Trophoblast cell (in vitro differentiated cells and primary cell): ENCODE measurements around the gene SLC6A2.

Source experiments
- DNase-seq, 2 donors: peaks; one replicate each; pipeline ENCODE4 v3.0.0-alpha.2; 2016
- H2AFZ ChIP-seq: 2 replicates; pipeline ENCODE4 v1.6.1; 2013; ENCODE audit warnings: low read length, moderate library complexity, mild to moderate bottlenecking; ENCODE audit not compliant: insufficient read depth, poor library complexity
- H2AK5ac ChIP-seq: 2 replicates; pipeline ENCODE4 v1.6.1; 2013; ENCODE audit warnings: mild to moderate bottlenecking, low read length
- H2BK120ac ChIP-seq: 2 replicates; pipeline ENCODE4 v1.6.1; 2013; ENCODE audit warnings: low read length, mild to moderate bottlenecking, moderate library complexity; ENCODE audit not compliant: insufficient read depth, poor library complexity
- H2BK12ac ChIP-seq: 2 replicates; pipeline ENCODE4 v1.6.1; 2013; ENCODE audit warnings: mild to moderate bottlenecking, low read length, moderate library complexity
- H2BK5ac ChIP-seq: 2 replicates; pipeline ENCODE4 v1.6.1; 2013; ENCODE audit warnings: low read length, low read depth, moderate library complexity, mild to moderate bottlenecking; ENCODE audit not compliant: poor library complexity
- H3K14ac ChIP-seq: 2 replicates; pipeline ENCODE4 v1.6.1; 2013; ENCODE audit warnings: mild to moderate bottlenecking, low read length
- H3K18ac ChIP-seq: 2 replicates; pipeline ENCODE4 v1.6.1; 2013; ENCODE audit warnings: mild to moderate bottlenecking, low read length
- H3K23ac ChIP-seq: 2 replicates; pipeline ENCODE4 v1.6.1; 2013; ENCODE audit warnings: low read length
- H3K27ac ChIP-seq: 2 replicates; pipeline ENCODE4 v1.5.1; 2013; ENCODE audit warnings: low read depth, mild to moderate bottlenecking, inconsistent platforms, low read length, moderate library complexity
- H3K27me3 ChIP-seq: 2 replicates; pipeline ENCODE4 v1.6.1; 2013; ENCODE audit warnings: inconsistent platforms, mild to moderate bottlenecking, low read length, moderate library complexity; ENCODE audit not compliant: insufficient read depth
- H3K36me3 ChIP-seq, 2 experiments: 1 replicate in 1 of 2; 2 replicates in 1 of 2; pipeline ENCODE4 v1.6.1; 2013; ENCODE audit warnings: low read length in 2 of 2, mild to moderate bottlenecking in 2 of 2, moderate library complexity in 1 of 2; ENCODE audit not compliant: insufficient read depth in 2 of 2, control insufficient read depth in 1 of 2
- H3K4ac ChIP-seq: 2 replicates; pipeline ENCODE4 v1.6.1; 2013; ENCODE audit warnings: low read depth, mild to moderate bottlenecking, low read length, moderate library complexity
- H3K4me1 ChIP-seq, 2 experiments: 1 replicate in 1 of 2; 2 replicates in 1 of 2; pipeline ENCODE4 v1.6.1; 2013; ENCODE audit warnings: low read length in 2 of 2, mild to moderate bottlenecking in 2 of 2, moderate library complexity in 1 of 2; ENCODE audit not compliant: insufficient read depth in 2 of 2, control insufficient read depth in 1 of 2
- H3K4me2 ChIP-seq: 2 replicates; pipeline ENCODE4 v1.6.1; 2013; ENCODE audit warnings: inconsistent platforms, mild to moderate bottlenecking, low read length, moderate library complexity
- H3K4me3 ChIP-seq: 2 replicates; pipeline ENCODE4 v1.5.1; 2013; ENCODE audit warnings: mild to moderate bottlenecking, low read depth, low read length, inconsistent platforms
- H3K79me1 ChIP-seq: one replicate; pipeline ENCODE4 v1.6.1; 2013; ENCODE audit warnings: low read length
- H3K79me2 ChIP-seq: 2 replicates; pipeline ENCODE4 v1.6.1; 2013; ENCODE audit warnings: low read length, mild to moderate bottlenecking; ENCODE audit not compliant: control insufficient read depth, insufficient read depth, poor library complexity
- H3K9ac ChIP-seq: 2 replicates; pipeline ENCODE4 v1.6.1; 2013; ENCODE audit warnings: mild to moderate bottlenecking, low read length
- H3K9me3 ChIP-seq: 2 replicates; pipeline ENCODE4 v1.6.1; 2013; ENCODE audit warnings: low read depth, mild to moderate bottlenecking, control low read depth, inconsistent platforms, low read length; ENCODE audit not compliant: insufficient read depth
- H4K12ac ChIP-seq: 2 replicates; pipeline ENCODE4 v1.6.1; 2013; ENCODE audit warnings: low read depth, mild to moderate bottlenecking, low read length, moderate library complexity
- H4K8ac ChIP-seq: 2 replicates; pipeline ENCODE4 v1.6.1; 2013; ENCODE audit warnings: low read depth, mild to moderate bottlenecking, low read length, moderate library complexity
- H4K91ac ChIP-seq: one replicate; pipeline ENCODE4 v1.6.1; 2013; ENCODE audit warnings: low read depth, mild to moderate bottlenecking, low read length, moderate library complexity
- WGBS: extraction: QIAGEN DNeasy Blood & Tissue Kit; methylation state at CpG from one replicate; pipeline ENCODE4 v1.1.7; 2013; ENCODE audit warnings: missing lambda C conversion rate; ENCODE audit not compliant: insufficient read length, insufficient coverage; ENCODE audit errors: extremely low coverage; 5-methylcytosine and 5-hydroxymethylcytosine counted together

The SLC6A2 gene

GRCh38 chr16:55621771-55622170 lies 34.0 kb upstream of the SLC6A2 start:
- Histone ChIP-seq H3K36me3 (no peaks in the 10 kb centered on the region), H3K4ac (no peak overlapping the region), H3K79me2 (no peaks in the 10 kb centered on the region), H4K12ac (no peak overlapping the region), H3K9ac (no peak overlapping the region), H3K79me1 (no peaks in the 10 kb centered on the region), H3K4me3 (no peak overlapping the region), H4K8ac (no peak overlapping the region), H3K14ac (no peak overlapping the region), H3K9me3 (no peaks in the 10 kb centered on the region), H3K18ac (no peak overlapping the region), H2AK5ac (no peak overlapping the region), H3K4me1 (no peaks in the 10 kb centered on the region), H2BK120ac (no peak overlapping the region), H3K27ac (no peak overlapping the region), H2BK5ac (no peak overlapping the region), H3K27me3 (no peaks in the 10 kb centered on the region), H4K91ac (no peak overlapping the region), H2AFZ (no peak overlapping the region), H3K4me2 (no peak overlapping the region), H3K23ac (no peak overlapping the region), H2BK12ac (no peak overlapping the region)
- DNase-seq, result no peak

DNA sequence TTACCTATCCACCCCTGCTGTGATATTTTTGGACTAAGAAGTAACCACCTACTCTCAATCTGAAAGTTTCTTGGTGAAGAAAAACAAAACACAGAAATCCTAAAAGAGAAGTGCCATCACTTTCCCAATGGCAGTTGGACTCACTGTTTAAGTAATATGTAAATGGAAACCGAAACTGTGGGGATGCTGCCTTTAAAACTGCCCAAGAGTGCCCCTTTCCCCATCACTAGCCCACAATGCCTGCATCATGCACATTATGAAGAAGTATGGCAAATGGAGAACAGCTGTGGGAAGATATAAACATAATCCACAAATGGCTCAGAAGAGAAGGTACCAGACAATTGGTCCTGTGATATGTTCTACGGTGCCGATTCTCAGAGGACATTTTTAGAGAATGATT lies 33.5 kb upstream of the SLC6A2 start:
- no peak overlapping the region for H4K8ac ChIP-seq
- no peaks in the 10 kb centered on the region for H3K9me3 ChIP-seq
- no peak overlapping the region for H2BK120ac ChIP-seq
- no peaks in the 10 kb centered on the region for H3K79me2 ChIP-seq
- no peak overlapping the region for H3K14ac ChIP-seq
- no peak overlapping the region for H2AFZ ChIP-seq
- H3K79me1 ChIP-seq, result no peaks in the 10 kb centered on the region
- no peaks in the 10 kb centered on the region for H3K36me3 ChIP-seq
- no peak overlapping the region for H3K4me3 ChIP-seq
- H2BK5ac ChIP-seq, result no peak overlapping the region
- H2AK5ac ChIP-seq, result no peak overlapping the region
- no peak overlapping the region for H4K12ac ChIP-seq
- H3K27ac ChIP-seq, result no peak overlapping the region
- no peak overlapping the region for H3K4ac ChIP-seq
- no peaks in the 10 kb centered on the region for H3K27me3 ChIP-seq
- WGBS, result no CpG with 5 or more reads among the region's 3 CpGs
- no peak overlapping the region for H3K4me2 ChIP-seq
- H3K18ac ChIP-seq, result no peak overlapping the region
- H4K91ac ChIP-seq, result no peak overlapping the region
- no peak for DNase-seq
- H2BK12ac ChIP-seq, result no peak overlapping the region
- no peaks in the 10 kb centered on the region for H3K4me1 ChIP-seq
- H3K23ac ChIP-seq, result no peak overlapping the region
- H3K9ac ChIP-seq, result no peak overlapping the region

- no peak overlapping the region for H2AFZ ChIP-seq
- H3K9me3 ChIP-seq, result no peaks in the 10 kb centered on the region
- H4K8ac ChIP-seq, result no peak overlapping the region
- no peak overlapping the region for H4K12ac ChIP-seq
- no peak overlapping the region for H3K4me2 ChIP-seq
- no peak overlapping the region for H3K18ac ChIP-seq
- no peak overlapping the region for H2BK12ac ChIP-seq
- no peak overlapping the region for H2AK5ac ChIP-seq
- no CpG with 5 or more reads among the region's 8 CpGs for WGBS
- no peak overlapping the region for H2BK5ac ChIP-seq
- H3K79me2 ChIP-seq, result no peaks in the 10 kb centered on the region
- H3K9ac ChIP-seq, result no peak overlapping the region
- H3K23ac ChIP-seq, result no peak overlapping the region
- no peak overlapping the region for H3K14ac ChIP-seq
- H3K79me1 ChIP-seq, result no peaks in the 10 kb centered on the region
- no peak overlapping the region for H4K91ac ChIP-seq
- H3K4me1 ChIP-seq, result no peaks in the 10 kb centered on the region
- DNase-seq, result peak; percentile 48 to 74
- no peak overlapping the region for H3K4ac ChIP-seq
- H2BK120ac ChIP-seq, result no peak overlapping the region
- no peaks in the 10 kb centered on the region for H3K36me3 ChIP-seq
- no peak overlapping the region for H3K4me3 ChIP-seq
- no peak overlapping the region for H3K27ac ChIP-seq
- no peaks in the 10 kb centered on the region for H3K27me3 ChIP-seq
Observed at GRCh38 chr16:55622930-55623561, 32.7 kb upstream of the SLC6A2 start.

DNA sequence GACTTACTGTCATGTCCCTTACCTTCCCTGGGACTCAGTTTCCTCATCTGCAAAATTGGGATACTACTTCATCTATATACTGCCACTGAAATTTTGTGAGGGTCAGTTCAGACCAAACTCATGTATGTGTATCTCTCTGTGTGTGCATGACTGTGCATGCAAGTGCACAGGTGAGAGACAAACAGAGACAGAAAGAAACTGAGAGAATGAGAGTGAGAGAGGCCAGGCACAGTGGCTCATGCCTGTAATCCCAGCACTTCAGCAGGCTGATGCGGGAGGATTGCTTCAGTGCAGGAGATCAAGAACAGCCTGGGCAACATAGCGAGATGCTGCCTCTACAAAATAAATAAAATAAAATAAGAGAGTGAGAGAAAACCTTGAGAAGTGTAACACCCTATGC lies 32.1 kb upstream of the SLC6A2 start:
- H3K4me1 ChIP-seq, result no peaks in the 10 kb centered on the region
- H2BK5ac ChIP-seq, result no peak overlapping the region
- peak; percentile 51 to 53 for DNase-seq
- H3K14ac ChIP-seq, result no peak overlapping the region
- H3K4me2 ChIP-seq, result no peak overlapping the region
- H2BK12ac ChIP-seq, result no peak overlapping the region
- H3K4ac ChIP-seq, result no peak overlapping the region
- no CpG with 5 or more reads among the region's 2 CpGs for WGBS
- H3K79me2 ChIP-seq, result no peaks in the 10 kb centered on the region
- no peaks in the 10 kb centered on the region for H3K79me1 ChIP-seq
- no peak overlapping the region for H2AFZ ChIP-seq
- H3K27me3 ChIP-seq, result no peaks in the 10 kb centered on the region
- no peak overlapping the region for H2BK120ac ChIP-seq
- no peak overlapping the region for H3K9ac ChIP-seq
- no peak overlapping the region for H4K91ac ChIP-seq
- no peak overlapping the region for H3K18ac ChIP-seq
- no peak overlapping the region for H4K8ac ChIP-seq
- no peak overlapping the region for H4K12ac ChIP-seq
- no peaks in the 10 kb centered on the region for H3K36me3 ChIP-seq
- H3K4me3 ChIP-seq, result no peak overlapping the region
- H3K9me3 ChIP-seq, result no peaks in the 10 kb centered on the region
- H3K23ac ChIP-seq, result no peak overlapping the region
- H3K27ac ChIP-seq, result no peak overlapping the region
- H2AK5ac ChIP-seq, result no peak overlapping the region
